GM12878 (cell line): ENCODE measurements around the gene KRTCAP3. TPM values are rescaled to one million over a fixed set of nuclear protein-coding genes. Genes with fewer than 3 reads are reported as not detected.

Experiments
- ATAC-seq: fragments of 200-7000 bp; cut with Tn5 transposase; 3 replicates; pipeline ENCODE4 v1.9.1; 2020; ENCODE audit warnings: mild to moderate bottlenecking, moderate library complexity
- BruUV-seq: library from RNA; stranded (reverse); fragments of 400-500 nt; replicated peaks from 2 replicates; lab custom pipeline; 2021; lab: Mats Ljungman, UMichigan
- CTCF ChIA-PET: fragments of 300-600 bp; sonication (Branson Sonifier 250); formaldehyde crosslinking; extraction: SDS; loops from one replicate; lab custom pipeline; 2021; ENCODE audit warnings: inconsistent platforms; lab: Yijun Ruan, JAX
- POLR2A ChIA-PET: fragments of 350-600 bp; formaldehyde crosslinking; extraction: SDS; loops from one replicate; lab custom pipeline; 2021; ENCODE audit warnings: inconsistent platforms; lab: Charles Lee
- RAD21 ChIA-PET: fragments of 300-600 bp; sonication (Branson Sonifier 250); formaldehyde crosslinking; loops from one replicate; lab custom pipeline; 2023; ENCODE audit warnings: antibody characterized with exemption; ENCODE audit not compliant: unreplicated experiment; lab: Charles Lee
- SMC1A ChIA-PET: fragments of 300-600 bp; sonication (Branson Sonifier 250); formaldehyde crosslinking; loops from one replicate; lab custom pipeline; 2023; ENCODE audit not compliant: unreplicated experiment, uncharacterized antibody; lab: Charles Lee
- DNase-seq: peaks from one replicate; pipeline ENCODE4 v3.0.0-alpha.2; 2011; ENCODE audit warnings: low read depth, low spot score
- FAIRE-seq: peaks from 3 replicates; lab custom pipeline; 2011; peaks lifted over from hg19 to GRCh38; lab: Jason Lieb, UNC
- H2AFZ ChIP-seq: 2 replicates; pipeline ENCODE4 v1.6.0; 2011; ENCODE audit warnings: low read depth, low read length, control low read depth; ENCODE audit not compliant: control insufficient read depth
- H3K27ac ChIP-seq: 2 replicates; pipeline ENCODE4 v1.5.1; 2011; ENCODE audit warnings: control low read depth; ENCODE audit not compliant: control insufficient read depth, insufficient read depth
- H3K27me3 ChIP-seq, 2 experiments: replicated peaks in 1 of 2; 2 replicates each; pipeline versions ENCODE4 v1.6.0 to v1.6.1; 2011; ENCODE audit warnings: low read length in 1 of 2; ENCODE audit not compliant: control insufficient read depth in 2 of 2, insufficient read depth in 2 of 2
- H3K36me3 ChIP-seq, 2 experiments: 2 replicates each; pipeline ENCODE4 v1.5.1; 2011; ENCODE audit warnings: low read length in 1 of 2; ENCODE audit not compliant: control insufficient read depth in 2 of 2, insufficient read depth in 2 of 2
- H3K4me1 ChIP-seq: 2 replicates; pipeline ENCODE4 v1.6.1; 2011; ENCODE audit warnings: mild to moderate bottlenecking, low read length, moderate library complexity, mixed read lengths; ENCODE audit not compliant: control insufficient read depth, insufficient read depth
- H3K4me2 ChIP-seq: 2 replicates; pipeline ENCODE4 v1.6.0; 2011; ENCODE audit warnings: control low read depth; ENCODE audit not compliant: control insufficient read depth, insufficient read depth
- H3K4me3 ChIP-seq: fragments of 200-600 bp; sonication (generic); 2 replicates; pipeline ENCODE4 v1.5.1; 2016
- H3K79me2 ChIP-seq: 2 replicates; pipeline ENCODE4 v1.6.0; 2011; ENCODE audit warnings: low read length; ENCODE audit not compliant: control insufficient read depth, insufficient read depth
- H3K9ac ChIP-seq: 2 replicates; pipeline ENCODE4 v1.8.0; 2011; ENCODE audit warnings: low read length, control low read depth, mixed read lengths; ENCODE audit not compliant: control insufficient read depth, insufficient read depth
- H3K9me3 ChIP-seq: replicated peaks from 3 replicates; pipeline ENCODE4 v1.5.1; 2011; ENCODE audit warnings: mild to moderate bottlenecking, low read length; ENCODE audit not compliant: control insufficient read depth, insufficient read depth
- H4K20me1 ChIP-seq: 2 replicates; pipeline ENCODE4 v1.6.0; 2011; ENCODE audit not compliant: control insufficient read depth, insufficient read depth
- CEBPZ ChIP-seq: fragments of 150-350 bp; IDR thresholded peaks from 2 replicates; pipeline ENCODE4 v1.6.1; 2016; ENCODE audit warnings: low read depth, low read length
- POLR2A ChIP-seq: IDR thresholded peaks from 2 replicates; pipeline ENCODE4 v1.6.1; 2011; ENCODE audit warnings: low read depth, mild to moderate bottlenecking, low read length
- WGBS: methylation state at CpG from one replicate; pipeline ENCODE4 v1.1.6; 2016; ENCODE audit warnings: low lambda C conversion rate; ENCODE audit not compliant: insufficient replicate concordance, insufficient coverage; ENCODE audit errors: missing lambda C conversion rate; 5-methylcytosine and 5-hydroxymethylcytosine counted together
- in situ Hi-C: fragments of 300-500 bp; cut with MboI; formaldehyde crosslinking; loops from 9 replicates; pipeline ENCODE4 v1.14.3; 2018; ENCODE audit warnings: mixed read lengths
- intact Hi-C: fragments of 100-400 bp; cut with micrococcal nuclease; formaldehyde crosslinking; loops from one replicate; pipeline ENCODE4 v1.14.2; 2022; ENCODE audit not compliant: unreplicated experiment
- polyA plus RNA-seq, 11 experiments: library from polyadenylated mRNA; depleted of rRNA in 4 of 11; unstranded in 6 of 11; stranded (reverse) in 5 of 11; fragments of >200 nt; fragmentation: Nextera tagmentation in 4 of 11; fragmentation: Illumina TruSeq in 1 of 11; extraction: Ambion mirVana in 4 of 11; extraction: Trizol in 1 of 11; gene quantifications; 1 replicate in 1 of 11; 2 replicates in 10 of 11; pipeline versions ENCODE4 v1.2.1 to v1.2.3, GENCODE V29; 2011 to 2016; ENCODE audit warnings: inconsistent platforms in 2 of 11, missing spikeins in 2 of 11, low read depth in 1 of 11
- total RNA-seq, 4 experiments: library from RNA; depleted of rRNA in 3 of 4; stranded (reverse); fragments of >200 nt in 3 of 4; fragmentation: Illumina TruSeq in 1 of 4; extraction: Trizol in 1 of 4; gene quantifications; 2 replicates each; pipeline versions ENCODE4 v1.2.1 to v1.2.3, GENCODE V29; 2013 to 2021
- TF ChIP-seq, protein P1 (sequence below): IDR thresholded peaks from 2 replicates; pipeline ENCODE4 v1.6.1; 2012; ENCODE audit warnings: improper control_type of control experiment, low read depth, low read length; ENCODE audit not compliant: insufficient replicate concordance

Gene KRTCAP3
- total and polyA plus RNA-seq, 10 of the 15 experiments (the other 5 are each of a cell fraction or from before 2014, with no cell fraction given) = 0.26 to 2.2 (median 0.82) TPM; not detected in 1

GRCh38 chr2:27445615-27446014, 3.4 kb downstream of the KRTCAP3 start (continued):
- TF ChIP-seq, protein P1, sequence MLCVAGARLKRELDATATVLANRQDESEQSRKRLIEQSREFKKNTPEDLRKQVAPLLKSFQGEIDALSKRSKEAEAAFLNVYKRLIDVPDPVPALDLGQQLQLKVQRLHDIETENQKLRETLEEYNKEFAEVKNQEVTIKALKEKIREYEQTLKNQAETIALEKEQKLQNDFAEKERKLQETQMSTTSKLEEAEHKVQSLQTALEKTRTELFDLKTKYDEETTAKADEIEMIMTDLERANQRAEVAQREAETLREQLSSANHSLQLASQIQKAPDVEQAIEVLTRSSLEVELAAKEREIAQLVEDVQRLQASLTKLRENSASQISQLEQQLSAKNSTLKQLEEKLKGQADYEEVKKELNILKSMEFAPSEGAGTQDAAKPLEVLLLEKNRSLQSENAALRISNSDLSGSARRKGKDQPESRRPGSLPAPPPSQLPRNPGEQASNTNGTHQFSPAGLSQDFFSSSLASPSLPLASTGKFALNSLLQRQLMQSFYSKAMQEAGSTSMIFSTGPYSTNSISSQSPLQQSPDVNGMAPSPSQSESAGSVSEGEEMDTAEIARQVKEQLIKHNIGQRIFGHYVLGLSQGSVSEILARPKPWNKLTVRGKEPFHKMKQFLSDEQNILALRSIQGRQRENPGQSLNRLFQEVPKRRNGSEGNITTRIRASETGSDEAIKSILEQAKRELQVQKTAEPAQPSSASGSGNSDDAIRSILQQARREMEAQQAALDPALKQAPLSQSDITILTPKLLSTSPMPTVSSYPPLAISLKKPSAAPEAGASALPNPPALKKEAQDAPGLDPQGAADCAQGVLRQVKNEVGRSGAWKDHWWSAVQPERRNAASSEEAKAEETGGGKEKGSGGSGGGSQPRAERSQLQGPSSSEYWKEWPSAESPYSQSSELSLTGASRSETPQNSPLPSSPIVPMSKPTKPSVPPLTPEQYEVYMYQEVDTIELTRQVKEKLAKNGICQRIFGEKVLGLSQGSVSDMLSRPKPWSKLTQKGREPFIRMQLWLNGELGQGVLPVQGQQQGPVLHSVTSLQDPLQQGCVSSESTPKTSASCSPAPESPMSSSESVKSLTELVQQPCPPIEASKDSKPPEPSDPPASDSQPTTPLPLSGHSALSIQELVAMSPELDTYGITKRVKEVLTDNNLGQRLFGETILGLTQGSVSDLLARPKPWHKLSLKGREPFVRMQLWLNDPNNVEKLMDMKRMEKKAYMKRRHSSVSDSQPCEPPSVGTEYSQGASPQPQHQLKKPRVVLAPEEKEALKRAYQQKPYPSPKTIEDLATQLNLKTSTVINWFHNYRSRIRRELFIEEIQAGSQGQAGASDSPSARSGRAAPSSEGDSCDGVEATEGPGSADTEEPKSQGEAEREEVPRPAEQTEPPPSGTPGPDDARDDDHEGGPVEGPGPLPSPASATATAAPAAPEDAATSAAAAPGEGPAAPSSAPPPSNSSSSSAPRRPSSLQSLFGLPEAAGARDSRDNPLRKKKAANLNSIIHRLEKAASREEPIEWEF = no peak

- in situ Hi-C loops (no loop called here), intact Hi-C loops (no loop called here)
- Histone ChIP-seq H3K79me2 (no peaks in the 10 kb centered on the region), H3K27ac (no peak overlapping the region), H4K20me1 (no peaks in the 10 kb centered on the region), H3K9ac (no peak overlapping the region), H3K4me1 (no peaks in the 10 kb centered on the region), H2AFZ (no peak overlapping the region), H3K4me2 (no peak overlapping the region), H3K9me3 (no peaks in the 10 kb centered on the region), H3K36me3 (peaks cover 3 to 8% of the 10 kb centered on the region in 2 experiments; a peak in 3 of 4 replicates), H3K27me3 (no peaks in the 10 kb centered on the region), H3K4me3 (no peak overlapping the region)
- ChIA-PET POLR2A (interaction anchor here (0.8 to 1.1 kb wide), 2 partner anchors 60 to 77 kb away, joined by 4 read pairs; no protein-coding TSS in a partner anchor), RAD21 (no interaction called here), CTCF (interaction anchor here (1.1 to 1.5 kb wide), 2 partner anchors 18 to 237 kb away, joined by 3 to 4 read pairs; partner anchors contain the start of gene NRBP1), SMC1A (interaction anchor here (1.0 to 1.1 kb wide), 2 partner anchors 8 to 17 kb away, joined by 3 read pairs; no protein-coding TSS in a partner anchor)
- FAIRE-seq (no peak), DNase-seq (no peak), ATAC-seq (no peak)
- WGBS = 81% methylated on average over 3 of the region's 3 CpGs
- TF ChIP-seq CEBPZ (no peak), POLR2A (no peak)
- no TSS peak for BruUV-seq
These were observed 3.9 kb downstream of the KRTCAP3 start for GRCh38 chr2:27446057-27446456.
